H9 (cell line): ENCODE results near the gene GNAO1. TPM values are rescaled to one million over a fixed set of nuclear protein-coding genes. Genes with fewer than 3 reads are reported as not detected.

Experiments used
- DNase-seq: peaks from one replicate; pipeline ENCODE4 v3.0.0-alpha.2; 2017
- H2AFZ ChIP-seq: one replicate; pipeline ENCODE4 v1.6.1; 2013; ENCODE audit warnings: mild to moderate bottlenecking, low read length, control low read depth, moderate library complexity
- H2AK5ac ChIP-seq: 2 replicates; pipeline ENCODE4 v1.6.1; 2013; ENCODE audit warnings: low read length, control low read depth, mixed read lengths; ENCODE audit not compliant: insufficient read length
- H2BK120ac ChIP-seq: one replicate; pipeline ENCODE4 v1.6.1; 2013; ENCODE audit warnings: low read depth, mild to moderate bottlenecking, low read length, control low read depth, inconsistent platforms; ENCODE audit not compliant: poor library complexity, severe bottlenecking
- H2BK12ac ChIP-seq: 2 replicates; pipeline ENCODE4 v1.6.1; 2013; ENCODE audit warnings: low read length, control low read depth, mixed read lengths, low read depth; ENCODE audit not compliant: insufficient read length
- H2BK15ac ChIP-seq: 2 replicates; pipeline ENCODE4 v1.6.1; 2013; ENCODE audit warnings: low read depth, low read length, control low read depth
- H2BK20ac ChIP-seq: one replicate; pipeline ENCODE4 v1.6.1; 2013; ENCODE audit warnings: low read depth, mild to moderate bottlenecking, low read length, control low read depth, inconsistent platforms; ENCODE audit not compliant: poor library complexity, severe bottlenecking
- H2BK5ac ChIP-seq: 2 replicates; pipeline ENCODE4 v1.6.1; 2013; ENCODE audit warnings: low read length, control low read depth, mixed read lengths; ENCODE audit not compliant: insufficient read length
- H3K14ac ChIP-seq: 2 replicates; pipeline ENCODE4 v1.6.1; 2013; ENCODE audit warnings: low read length, control low read depth; ENCODE audit not compliant: insufficient read depth
- H3K18ac ChIP-seq: 2 replicates; pipeline ENCODE4 v1.6.1; 2013; ENCODE audit warnings: low read depth, mild to moderate bottlenecking, mixed read lengths, low read length, control low read depth; ENCODE audit not compliant: insufficient read length
- H3K23ac ChIP-seq: 2 replicates; pipeline ENCODE4 v1.6.1; 2013; ENCODE audit warnings: low read length, control low read depth, mixed read lengths, low read depth; ENCODE audit not compliant: insufficient read length
- H3K23me2 ChIP-seq: 2 replicates; pipeline ENCODE4 v1.6.1; 2013; ENCODE audit warnings: low read depth, mild to moderate bottlenecking, mixed read lengths, low read length, control low read depth; ENCODE audit not compliant: insufficient read length, poor library complexity, severe bottlenecking
- H3K27ac ChIP-seq: 2 replicates; pipeline ENCODE4 v1.5.1; 2013; ENCODE audit warnings: low read length, control low read depth, mixed read lengths, low read depth; ENCODE audit not compliant: insufficient read length
- H3K27me3 ChIP-seq: 2 replicates; pipeline ENCODE4 v1.6.1; 2013; ENCODE audit warnings: low read length, control low read depth, inconsistent platforms; ENCODE audit not compliant: insufficient read depth
- H3K4ac ChIP-seq: 2 replicates; pipeline ENCODE4 v1.6.1; 2013; ENCODE audit warnings: low read depth, mild to moderate bottlenecking, control low read depth, inconsistent platforms, low read length, moderate library complexity
- H3K4me1 ChIP-seq: 2 replicates; pipeline ENCODE4 v1.6.1; 2013; ENCODE audit warnings: low read length, control low read depth, inconsistent platforms; ENCODE audit not compliant: insufficient read depth
- H3K4me2 ChIP-seq: 2 replicates; pipeline ENCODE4 v1.6.1; 2013; ENCODE audit warnings: low read length, control low read depth, mixed read lengths; ENCODE audit not compliant: insufficient read length, insufficient read depth
- H3K56ac ChIP-seq: 2 replicates; pipeline ENCODE4 v1.6.1; 2013; ENCODE audit warnings: low read depth, mild to moderate bottlenecking, mixed read lengths, low read length, control low read depth; ENCODE audit not compliant: insufficient read length
- H3K79me1 ChIP-seq: 2 replicates; pipeline ENCODE4 v1.6.1; 2013; ENCODE audit warnings: low read depth, mild to moderate bottlenecking, moderate library complexity, low read length, control low read depth, inconsistent platforms; ENCODE audit not compliant: insufficient read depth, poor library complexity, severe bottlenecking
- H3K79me2 ChIP-seq: 2 replicates; pipeline ENCODE4 v1.6.1; 2013; ENCODE audit warnings: low read length, control low read depth, inconsistent platforms; ENCODE audit not compliant: insufficient read depth
- H3K9ac ChIP-seq: 2 replicates; pipeline ENCODE4 v1.6.1; 2013; ENCODE audit warnings: low read length, control low read depth, mixed read lengths; ENCODE audit not compliant: insufficient read length; ENCODE audit errors: extremely low read depth
- H3K9me3 ChIP-seq: one replicate; pipeline ENCODE4 v1.6.1; 2013; ENCODE audit warnings: low read depth, low read length, inconsistent platforms; ENCODE audit not compliant: control insufficient read depth
- H3T11ph ChIP-seq: one replicate; pipeline ENCODE4 v1.6.1; 2013; ENCODE audit warnings: mild to moderate bottlenecking, low read length, control low read depth, inconsistent platforms
- H4K20me1 ChIP-seq: one replicate; pipeline ENCODE4 v1.6.1; 2013; ENCODE audit not compliant: control insufficient read depth, insufficient read length, insufficient read depth
- H4K5ac ChIP-seq: 2 replicates; pipeline ENCODE4 v1.6.1; 2013; ENCODE audit warnings: low read depth, mild to moderate bottlenecking, mixed read lengths, low read length, control low read depth; ENCODE audit not compliant: insufficient read length
- H4K8ac ChIP-seq: replicated peaks from 2 replicates; pipeline ENCODE4 v1.6.1; 2013; ENCODE audit warnings: low read length, control low read depth, mixed read lengths, low read depth; ENCODE audit not compliant: insufficient read length
- H4K91ac ChIP-seq: 2 replicates; pipeline ENCODE4 v1.6.1; 2013; ENCODE audit warnings: low read depth, mild to moderate bottlenecking, moderate library complexity, mixed read lengths, low read length, control low read depth; ENCODE audit not compliant: insufficient read length
- H3K27ac Mint-ChIP-seq, 3 experiments: 2 replicates in 2 of 3; 3 replicates in 1 of 3; pipeline ENCODE4 v1.8.0; 2020 to 2021; ENCODE audit warnings: mixed read lengths in 3 of 3, mild to moderate bottlenecking in 1 of 3, moderate library complexity in 1 of 3
- H3K27me3 Mint-ChIP-seq: 2 replicates; pipeline ENCODE4 v1.8.0; 2021; ENCODE audit warnings: low read depth, mild to moderate bottlenecking, moderate library complexity, mixed read lengths
- H3K36me3 Mint-ChIP-seq, 3 experiments: 2 replicates in 2 of 3; 3 replicates in 1 of 3; pipeline ENCODE4 v1.8.0; 2020 to 2021; ENCODE audit warnings: low read depth in 3 of 3, mixed read lengths in 3 of 3; ENCODE audit not compliant: insufficient read depth in 1 of 3
- H3K4me1 Mint-ChIP-seq, 2 experiments: 2 replicates each; pipeline ENCODE4 v1.8.0; 2020; ENCODE audit warnings: mixed read lengths in 2 of 2
- H3K4me3 Mint-ChIP-seq, 2 experiments: 2 replicates in 1 of 2; 3 replicates in 1 of 2; pipeline ENCODE4 v1.8.0; 2020 to 2021; ENCODE audit warnings: mild to moderate bottlenecking in 2 of 2, mixed read lengths in 2 of 2, moderate library complexity in 1 of 2
- H3K9me3 Mint-ChIP-seq, 2 experiments: 2 replicates in 1 of 2; 3 replicates in 1 of 2; pipeline ENCODE4 v1.8.0; 2020; ENCODE audit warnings: mild to moderate bottlenecking in 2 of 2, mixed read lengths in 2 of 2, moderate library complexity in 1 of 2
- CTCF ChIP-seq: fragments of 200-600 bp; sonication (generic); conservative IDR thresholded peaks from 3 replicates; pipeline ENCODE4 v1.8.0; 2021; ENCODE audit warnings: antibody characterized with exemption, mild to moderate bottlenecking
- WGBS: extraction: QIAGEN DNeasy Blood & Tissue Kit; methylation state at CpG from one replicate; pipeline ENCODE4 v1.1.7; 2013; ENCODE audit warnings: missing lambda C conversion rate, low lambda C conversion rate, mixed read lengths; ENCODE audit not compliant: insufficient read length; ENCODE audit errors: extremely low coverage; 5-methylcytosine and 5-hydroxymethylcytosine counted together
- total RNA-seq: library from RNA; stranded (reverse); gene quantifications from 2 replicates; pipeline ENCODE4 v1.2.1, GENCODE V29; 2021

Gene GNAO1
- total RNA-seq, 1 experiment from 2014 or later: 16.9 TPM

DNA sequence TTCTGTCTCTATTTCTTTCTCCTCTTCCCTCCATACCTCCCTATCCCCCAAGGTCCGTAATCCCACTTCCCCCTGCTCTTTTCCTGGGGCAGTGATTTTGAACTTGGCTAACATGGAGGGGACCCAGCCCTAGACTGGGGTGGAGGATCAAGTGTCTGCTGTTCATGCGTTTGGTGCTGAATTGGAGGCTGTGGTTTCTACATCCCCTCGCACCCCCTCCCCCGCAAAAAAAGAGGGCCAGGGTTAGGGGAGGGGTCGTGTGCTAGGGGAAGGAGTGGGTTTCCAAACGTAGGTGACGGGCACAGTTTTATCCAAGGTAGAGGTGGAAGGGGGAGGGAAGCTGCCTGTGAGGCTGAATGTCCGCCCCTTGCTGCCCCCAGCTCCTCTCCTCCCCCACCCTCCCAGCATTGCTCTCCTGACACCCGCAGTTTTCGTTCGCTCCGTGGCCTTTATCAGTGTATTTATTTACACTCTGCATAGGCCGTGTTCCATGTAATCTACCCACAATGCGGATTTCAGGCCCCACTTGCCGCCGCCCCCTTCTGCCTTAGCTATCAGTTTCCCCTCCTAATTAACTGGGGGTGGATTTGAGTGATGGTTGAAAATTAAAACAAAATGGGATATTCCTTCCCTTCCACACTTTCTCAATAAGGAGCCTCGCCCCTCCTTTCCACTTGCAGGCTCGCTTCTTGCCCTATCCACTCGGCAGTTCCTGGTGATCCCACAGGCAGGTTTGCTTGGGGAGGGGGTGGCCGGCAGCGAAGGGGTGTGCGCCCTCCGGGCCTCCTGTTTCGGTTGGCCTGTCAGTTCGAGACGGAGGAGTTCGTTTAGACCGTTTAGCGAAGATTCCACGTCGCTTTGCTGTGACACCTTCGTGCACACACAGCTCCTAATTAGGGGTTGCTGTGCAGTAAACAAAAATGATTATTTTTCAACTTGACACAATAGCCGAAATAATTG is 2.0 kb downstream of the GNAO1 start:
- Histone ChIP-seq H4K8ac (no peak overlapping the region), H3K9me3 (no peaks in the 10 kb centered on the region), H2BK5ac (no peak overlapping the region), H3K79me1 (no peaks in the 10 kb centered on the region), H3K4me2 (peak overlapping the region; percentile 94), H4K5ac (no peak overlapping the region), H4K91ac (no peak overlapping the region), H2BK120ac (no peak overlapping the region), H2BK12ac (no peak overlapping the region), H3K9ac (no peak overlapping the region), H3K79me2 (no peaks in the 10 kb centered on the region), H3K27me3 (peaks cover 2% of the 10 kb centered on the region; the same call in 1 of the 2 replicates), H3K23me2 (peaks cover 28% of the 10 kb centered on the region), H2BK15ac (no peak overlapping the region), H2BK20ac (no peak overlapping the region), H2AK5ac (no peak overlapping the region), H3K4me1 (peaks cover 23% of the 10 kb centered on the region; the same call in 1 of the 2 replicates), H2AFZ (no peak overlapping the region), H3K56ac (no peak overlapping the region), H3K4ac (no peak overlapping the region), H3K23ac (no peak overlapping the region), H3K27ac (no peak overlapping the region), H3K14ac (no peak overlapping the region), H3K18ac (no peak overlapping the region), H3T11ph (no peak overlapping the region), H4K20me1 (no peaks in the 10 kb centered on the region)
- Mint-ChIP-seq H3K9me3 (no peaks in the 10 kb centered on the region; a peak in 1 of 5 replicates), H3K4me3 (peak overlapping the region; percentile 78 to 85), H3K27me3 (peaks cover 50% of the 10 kb centered on the region), H3K27ac (no peak overlapping the region; a peak in 1 of 7 replicates), H3K4me1 (peaks cover 47 to 62% of the 10 kb centered on the region in 2 experiments), H3K36me3 (no peaks in the 10 kb centered on the region; a peak in 1 of 7 replicates)
- no peak for DNase-seq
- no CpG with 5 or more reads among the region's 33 CpGs for WGBS
- no peak for TF ChIP-seq CTCF
